ENCODE measurements around the gene PARD6B.

DNA sequence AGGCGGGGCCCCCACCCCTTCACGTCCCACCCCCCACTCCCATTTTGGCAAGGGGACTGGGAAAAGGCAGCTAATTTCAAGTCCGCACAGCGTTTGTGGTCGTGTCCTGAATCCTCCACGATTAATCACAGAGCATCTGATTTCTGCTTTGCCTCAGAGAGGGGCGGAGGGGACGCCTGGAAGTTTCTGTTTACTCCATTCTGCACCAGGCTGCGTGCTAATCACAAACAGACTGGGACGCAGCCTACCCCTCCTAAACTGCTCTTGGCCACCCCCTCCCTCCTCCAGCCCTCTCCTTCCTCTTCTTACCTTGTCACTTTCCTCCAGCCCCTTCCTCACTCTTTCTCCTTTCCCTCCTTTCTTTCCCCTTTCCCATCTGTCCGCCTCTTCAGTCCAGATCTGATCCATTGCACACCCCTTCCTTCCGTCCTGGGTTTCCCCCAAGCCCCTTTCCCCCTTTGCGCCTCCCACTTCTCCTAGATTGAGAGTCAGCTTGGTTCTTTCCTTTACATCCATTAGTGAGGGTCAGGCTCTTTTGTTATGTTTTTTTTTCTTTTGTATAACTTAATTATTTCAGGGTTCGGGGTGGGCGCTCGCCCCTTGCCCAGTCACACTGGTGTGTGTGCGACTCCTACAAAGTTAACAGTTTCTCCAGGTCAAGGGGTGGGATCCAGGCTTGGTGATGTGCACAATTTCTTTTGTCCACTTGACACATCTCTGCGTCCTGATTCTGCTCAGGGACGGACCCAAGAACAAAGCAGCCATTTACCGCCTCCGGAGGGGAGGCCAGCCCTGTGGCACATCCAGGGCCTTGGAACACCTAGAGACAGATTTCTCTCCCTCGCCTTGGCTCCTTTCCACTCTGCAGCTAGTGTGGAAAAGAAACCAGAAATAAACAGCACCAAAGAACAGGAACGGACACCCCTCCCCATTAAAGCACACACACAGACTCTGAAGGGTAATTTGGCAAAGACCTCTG, 39.5 kb upstream of the PARD6B start:
- TF ChIP-seq CTCF (IDR thresholded peaks at IDR 0.05; ENCODE audit: poor library complexity) (no peak), EZH2 (IDR thresholded peaks at IDR 0.05; ENCODE audit: borderline replicate concordance) (no peak), EZH2phosphoT487 (IDR thresholded peaks at IDR 0.05; ENCODE audit: low read depth, severe bottlenecking, unreplicated experiment) (no peak)
